GM12878 (cell line): ENCODE measurements around the gene SLC39A11. TPM values are rescaled to one million over a fixed set of nuclear protein-coding genes. Genes with fewer than 3 reads are reported as not detected.

Experiments
- ATAC-seq: fragments of 200-7000 bp; cut with Tn5 transposase; 3 replicates; pipeline ENCODE4 v1.9.1; 2020; ENCODE audit warnings: mild to moderate bottlenecking, moderate library complexity
- BruUV-seq: library from RNA; stranded (reverse); fragments of 400-500 nt; replicated peaks from 2 replicates; lab custom pipeline; 2021; lab: Mats Ljungman, UMichigan
- CTCF ChIA-PET: fragments of 300-600 bp; sonication (Branson Sonifier 250); formaldehyde crosslinking; extraction: SDS; loops from one replicate; lab custom pipeline; 2021; ENCODE audit warnings: inconsistent platforms; lab: Yijun Ruan, JAX
- POLR2A ChIA-PET: fragments of 350-600 bp; formaldehyde crosslinking; extraction: SDS; loops from one replicate; lab custom pipeline; 2021; ENCODE audit warnings: inconsistent platforms; lab: Charles Lee
- RAD21 ChIA-PET: fragments of 300-600 bp; sonication (Branson Sonifier 250); formaldehyde crosslinking; loops from one replicate; lab custom pipeline; 2023; ENCODE audit warnings: antibody characterized with exemption; ENCODE audit not compliant: unreplicated experiment; lab: Charles Lee
- SMC1A ChIA-PET: fragments of 300-600 bp; sonication (Branson Sonifier 250); formaldehyde crosslinking; loops from one replicate; lab custom pipeline; 2023; ENCODE audit not compliant: unreplicated experiment, uncharacterized antibody; lab: Charles Lee
- DNase-seq: peaks from one replicate; pipeline ENCODE4 v3.0.0-alpha.2; 2011; ENCODE audit warnings: low read depth, low spot score
- FAIRE-seq: peaks from 3 replicates; lab custom pipeline; 2011; peaks lifted over from hg19 to GRCh38; lab: Jason Lieb, UNC
- H2AFZ ChIP-seq: 2 replicates; pipeline ENCODE4 v1.6.0; 2011; ENCODE audit warnings: low read depth, low read length, control low read depth; ENCODE audit not compliant: control insufficient read depth
- H3K27ac ChIP-seq: 2 replicates; pipeline ENCODE4 v1.5.1; 2011; ENCODE audit warnings: control low read depth; ENCODE audit not compliant: control insufficient read depth, insufficient read depth
- H3K27me3 ChIP-seq, 2 experiments: replicated peaks in 1 of 2; 2 replicates each; pipeline versions ENCODE4 v1.6.0 to v1.6.1; 2011; ENCODE audit warnings: low read length in 1 of 2; ENCODE audit not compliant: control insufficient read depth in 2 of 2, insufficient read depth in 2 of 2
- H3K36me3 ChIP-seq, 2 experiments: 2 replicates each; pipeline ENCODE4 v1.5.1; 2011; ENCODE audit warnings: low read length in 1 of 2; ENCODE audit not compliant: control insufficient read depth in 2 of 2, insufficient read depth in 2 of 2
- H3K4me1 ChIP-seq: 2 replicates; pipeline ENCODE4 v1.6.1; 2011; ENCODE audit warnings: mild to moderate bottlenecking, low read length, moderate library complexity, mixed read lengths; ENCODE audit not compliant: control insufficient read depth, insufficient read depth
- H3K4me2 ChIP-seq: 2 replicates; pipeline ENCODE4 v1.6.0; 2011; ENCODE audit warnings: control low read depth; ENCODE audit not compliant: control insufficient read depth, insufficient read depth
- H3K4me3 ChIP-seq: fragments of 200-600 bp; sonication (generic); 2 replicates; pipeline ENCODE4 v1.5.1; 2016
- H3K79me2 ChIP-seq: 2 replicates; pipeline ENCODE4 v1.6.0; 2011; ENCODE audit warnings: low read length; ENCODE audit not compliant: control insufficient read depth, insufficient read depth
- H3K9ac ChIP-seq: 2 replicates; pipeline ENCODE4 v1.8.0; 2011; ENCODE audit warnings: low read length, control low read depth, mixed read lengths; ENCODE audit not compliant: control insufficient read depth, insufficient read depth
- H3K9me3 ChIP-seq: replicated peaks from 3 replicates; pipeline ENCODE4 v1.5.1; 2011; ENCODE audit warnings: mild to moderate bottlenecking, low read length; ENCODE audit not compliant: control insufficient read depth, insufficient read depth
- H4K20me1 ChIP-seq: 2 replicates; pipeline ENCODE4 v1.6.0; 2011; ENCODE audit not compliant: control insufficient read depth, insufficient read depth
- MEF2B ChIP-seq: fragments of 450-650 bp; IDR thresholded peaks from 2 replicates; pipeline ENCODE4 v1.6.1; 2018; ENCODE audit warnings: mild to moderate bottlenecking, moderate library complexity; ENCODE audit not compliant: partially characterized antibody, poor library complexity, severe bottlenecking
- USF1 ChIP-seq: IDR thresholded peaks from 2 replicates; pipeline ENCODE4 v1.6.1; 2011; ENCODE audit warnings: borderline replicate concordance, low read depth, mild to moderate bottlenecking, moderate library complexity, mixed read lengths, low read length; ENCODE audit not compliant: insufficient read depth; ENCODE audit errors: extremely low read length
- WGBS: methylation state at CpG from one replicate; pipeline ENCODE4 v1.1.6; 2016; ENCODE audit warnings: low lambda C conversion rate; ENCODE audit not compliant: insufficient replicate concordance, insufficient coverage; ENCODE audit errors: missing lambda C conversion rate; 5-methylcytosine and 5-hydroxymethylcytosine counted together
- in situ Hi-C: fragments of 300-500 bp; cut with MboI; formaldehyde crosslinking; loops from 9 replicates; pipeline ENCODE4 v1.14.3; 2018; ENCODE audit warnings: mixed read lengths
- intact Hi-C: fragments of 100-400 bp; cut with micrococcal nuclease; formaldehyde crosslinking; loops from one replicate; pipeline ENCODE4 v1.14.2; 2022; ENCODE audit not compliant: unreplicated experiment
- polyA plus RNA-seq, 11 experiments: library from polyadenylated mRNA; depleted of rRNA in 4 of 11; unstranded in 6 of 11; stranded (reverse) in 5 of 11; fragments of >200 nt; fragmentation: Nextera tagmentation in 4 of 11; fragmentation: Illumina TruSeq in 1 of 11; extraction: Ambion mirVana in 4 of 11; extraction: Trizol in 1 of 11; gene quantifications; 1 replicate in 1 of 11; 2 replicates in 10 of 11; pipeline versions ENCODE4 v1.2.1 to v1.2.3, GENCODE V29; 2011 to 2016; ENCODE audit warnings: inconsistent platforms in 2 of 11, missing spikeins in 2 of 11, low read depth in 1 of 11
- total RNA-seq, 4 experiments: library from RNA; depleted of rRNA in 3 of 4; stranded (reverse); fragments of >200 nt in 3 of 4; fragmentation: Illumina TruSeq in 1 of 4; extraction: Trizol in 1 of 4; gene quantifications; 2 replicates each; pipeline versions ENCODE4 v1.2.1 to v1.2.3, GENCODE V29; 2013 to 2021

The SLC39A11 gene
- total and polyA plus RNA-seq, 10 of the 15 experiments (the other 5 are each of a cell fraction or from before 2014, with no cell fraction given), result 8.6 to 23.8 (median 14.0) TPM

- POLR2A ChIA-PET, result interaction anchor here (0.5 to 1.0 kb wide), 4 partner anchors 11 to 139 kb away, joined by 3 to 5 read pairs (median 4); no protein-coding TSS in a partner anchor
- intact Hi-C loops, result loop anchor here (5.0 kb wide), 1 partner anchor 114 kb away; no protein-coding TSS in a partner anchor
- SMC1A ChIA-PET, result interaction anchor here (0.6 to 3.1 kb wide), 4 partner anchors 10 to 318 kb away, joined by 3 to 11 read pairs (median 4); no protein-coding TSS in a partner anchor
- 75% methylated on average over 7 of the region's 7 CpGs for WGBS
- Histone ChIP-seq H3K4me2 (0 out of 2 replicates have a peak overlapping the region, but pooled peaks have one; percentile 17), H3K36me3 (no peaks in the 10 kb centered on the region; a peak in 1 of 4 replicates), H3K79me2 (peaks cover 2% of the 10 kb centered on the region), H3K9ac (no peak overlapping the region), H3K9me3 (no peaks in the 10 kb centered on the region; the same call in 2 of the 3 replicates), H3K27ac (no peak overlapping the region), H4K20me1 (peaks cover 4% of the 10 kb centered on the region; the same call in 1 of the 2 replicates), H3K27me3 (no peaks in the 10 kb centered on the region), H3K4me1 (peaks cover 7% of the 10 kb centered on the region), H3K4me3 (no peak overlapping the region), H2AFZ (no peak overlapping the region)
- no TSS peak for BruUV-seq
- ATAC-seq (peak; percentile 21), DNase-seq (no peak), FAIRE-seq (no peak)
- RAD21 ChIA-PET, result interaction anchor here (0.7 to 2.1 kb wide), 4 partner anchors 30 to 114 kb away, joined by 3 to 4 read pairs (median 4); no protein-coding TSS in a partner anchor
- in situ Hi-C loops, result no loop called here
- TF ChIP-seq USF1 (peak; percentile 14), MEF2B (no peak)
- CTCF ChIA-PET, result interaction anchor here (1.4 to 2.0 kb wide), 3 partner anchors 9 to 146 kb away, joined by 4 to 6 read pairs (median 5); no protein-coding TSS in a partner anchor
Observed at GRCh38 chr17:73042809-73043685, 49.4 kb downstream of the SLC39A11 start.
